NCI-H1105 (cell line): Measurements from ENCODE around the gene MED16.

Experiments
- DNase-seq: peaks from one replicate; lab custom pipeline; 2025; lab: John Stamatoyannopoulos, UW

MED16 gene

GRCh38 chr19:871446-872265 is 21.3 kb downstream of the MED16 start:
- no peak for DNase-seq

GRCh38 chr19:870963-871401 is 22.0 kb downstream of the MED16 start:
- DNase-seq, result peak; percentile 29

- DNase-seq, result no peak
Measured at GRCh38 chr19:870314-870713, 22.7 kb downstream of the MED16 start.

GRCh38 chr19:869245-870177 is 23.5 kb downstream of the MED16 start:
- DNase-seq, result no peak

GRCh38 chr19:868458-869244 is 24.3 kb downstream of the MED16 start:
- no peak for DNase-seq

- DNase-seq, result no peak
Measured at GRCh38 chr19:867855-868457, 25.0 kb downstream of the MED16 start.

GRCh38 chr19:867301-867793 is 25.6 kb downstream of the MED16 start:
- no peak for DNase-seq

- DNase-seq, result no peak
Measured at GRCh38 chr19:866769-867300, 26.2 kb downstream of the MED16 start.

GRCh38 chr19:863315-863620 is 29.7 kb downstream of the MED16 start:
- DNase-seq, result no peak

GRCh38 chr19:862581-863314 is 30.2 kb downstream of the MED16 start:
- no peak for DNase-seq

GRCh38 chr19:861756-862580 is 31.0 kb downstream of the MED16 start:
- DNase-seq, result peak; percentile 37

- DNase-seq, result no peak
Measured at GRCh38 chr19:861141-861755, 31.7 kb downstream of the MED16 start.

GRCh38 chr19:858868-859843 is 33.8 kb downstream of the MED16 start, which contains the start of gene CFD:
CFD (plus strand) TSS chr19:859664; CDS start chr19:859690, 26 bp downstream.
- DNase-seq, result no peak

GRCh38 chr19:858284-858683 is 34.7 kb downstream of the MED16 start:
- DNase-seq, result no peak

- DNase-seq, result no peak
Measured at GRCh38 chr19:855566-856120, 37.3 kb downstream of the MED16 start.

GRCh38 chr19:855142-855541 is 37.8 kb downstream of the MED16 start:
- DNase-seq, result no peak

- DNase-seq, result no peak
Measured at GRCh38 chr19:854549-854948, 38.4 kb downstream of the MED16 start.
